DND-41 (cell line): ENCODE measurements around the gene NAP1L4.

Experiments used
- ATAC-seq: fragments of 200-7000 bp; cut with Tn5 transposase; 3 replicates; pipeline ENCODE4 v1.9.1; 2021; ENCODE audit warnings: low read depth; ENCODE audit not compliant: insufficient read depth
- DNase-seq: peaks from one replicate; pipeline ENCODE4 v3.0.0-alpha.2; 2020
- H2AFZ ChIP-seq: 2 replicates; pipeline ENCODE4 v1.6.0; 2012; ENCODE audit warnings: low read depth, low read length
- H3K27ac ChIP-seq: 2 replicates; pipeline ENCODE4 v1.5.1; 2012; ENCODE audit warnings: low read length, inconsistent platforms
- H3K27me3 ChIP-seq: fragments of 200-600 bp; sonication (generic); 2 replicates; pipeline ENCODE4 v1.6.0; 2012; ENCODE audit warnings: low read length, mild to moderate bottlenecking, inconsistent platforms; ENCODE audit not compliant: insufficient read depth, poor library complexity
- H3K36me3 ChIP-seq: 2 replicates; pipeline ENCODE4 v1.5.1; 2012; ENCODE audit warnings: low read length, inconsistent platforms; ENCODE audit not compliant: insufficient read depth
- H3K4me1 ChIP-seq: 2 replicates; pipeline ENCODE4 v1.5.1; 2012; ENCODE audit warnings: mild to moderate bottlenecking, low read length; ENCODE audit not compliant: insufficient read depth
- H3K4me2 ChIP-seq: 2 replicates; pipeline ENCODE4 v1.6.0; 2012; ENCODE audit warnings: mild to moderate bottlenecking, moderate library complexity, low read length, inconsistent platforms; ENCODE audit not compliant: insufficient read depth
- H3K4me3 ChIP-seq, 2 experiments: fragments of 200-600 bp in 1 of 2; shearing (Covaris generic) in 1 of 2; 2 replicates each; pipeline ENCODE4 v1.5.1; 2012 to 2016; ENCODE audit warnings: inconsistent platforms in 2 of 2, low read length in 2 of 2, mild to moderate bottlenecking in 2 of 2, low read depth in 1 of 2, moderate library complexity in 1 of 2
- H3K79me2 ChIP-seq: 2 replicates; pipeline ENCODE4 v1.6.0; 2012; ENCODE audit warnings: low read length, inconsistent platforms; ENCODE audit not compliant: insufficient read depth
- H3K9ac ChIP-seq: 2 replicates; pipeline ENCODE4 v1.6.0; 2012; ENCODE audit warnings: low read depth, mild to moderate bottlenecking, inconsistent platforms, low read length, moderate library complexity
- H3K9me3 ChIP-seq: 2 replicates; pipeline ENCODE4 v1.5.1; 2012; ENCODE audit warnings: low read length, moderate library complexity, mild to moderate bottlenecking, inconsistent platforms; ENCODE audit not compliant: insufficient read depth, severe bottlenecking
- H4K20me1 ChIP-seq: 2 replicates; pipeline ENCODE4 v1.6.0; 2012; ENCODE audit warnings: low read length; ENCODE audit not compliant: insufficient read depth
- CTCF ChIP-seq: IDR thresholded peaks from 2 replicates; pipeline ENCODE4 v1.5.1; 2012; ENCODE audit warnings: borderline replicate concordance, low read length, moderate library complexity, mild to moderate bottlenecking; ENCODE audit not compliant: poor library complexity, severe bottlenecking; ENCODE audit errors: extremely low read depth
- EZH2 ChIP-seq: IDR thresholded peaks from 3 replicates; pipeline ENCODE4 v1.6.1; 2012; ENCODE audit warnings: borderline replicate concordance, low read depth, mild to moderate bottlenecking, moderate library complexity, low read length, inconsistent platforms; ENCODE audit not compliant: severe bottlenecking

NAP1L4 gene

GRCh38 chr11:2945031-2945756 lies 46.9 kb downstream of the NAP1L4 start:
- no peak for DNase-seq
- peaks cover 75% of the 10 kb centered on the region for H3K36me3 ChIP-seq
- H3K27ac ChIP-seq = no peak overlapping the region
- peaks cover 2% of the 10 kb centered on the region for H3K79me2 ChIP-seq
- no peaks in the 10 kb centered on the region for H3K27me3 ChIP-seq
- peaks cover 39% of the 10 kb centered on the region for H4K20me1 ChIP-seq
- no peaks in the 10 kb centered on the region for H3K4me1 ChIP-seq
- H3K9me3 ChIP-seq = peaks cover 4% of the 10 kb centered on the region
- TF ChIP-seq CTCF = no peak
- no peak for TF ChIP-seq EZH2
- H3K4me3 ChIP-seq = no peak overlapping the region
- ATAC-seq = no peak
- H2AFZ ChIP-seq = no peak overlapping the region
- H3K9ac ChIP-seq = no peak overlapping the region
- H3K4me2 ChIP-seq = no peak overlapping the region

GRCh38 chr11:2944530-2944929 lies 47.6 kb downstream of the NAP1L4 start:
- Histone ChIP-seq H3K9me3 (peaks cover 11% of the 10 kb centered on the region), H3K27ac (no peak overlapping the region), H2AFZ (no peak overlapping the region), H3K4me3 (no peak overlapping the region), H3K9ac (no peak overlapping the region), H3K36me3 (peaks cover 68% of the 10 kb centered on the region), H3K27me3 (no peaks in the 10 kb centered on the region), H3K4me1 (no peaks in the 10 kb centered on the region), H3K4me2 (no peak overlapping the region), H4K20me1 (peaks cover 34% of the 10 kb centered on the region), H3K79me2 (peaks cover 2% of the 10 kb centered on the region)
- no peak for ATAC-seq
- DNase-seq = no peak
- no peak for TF ChIP-seq CTCF
- no peak for TF ChIP-seq EZH2

- ATAC-seq (no peak), DNase-seq (no peak)
- Histone ChIP-seq H3K9ac (no peak overlapping the region), H2AFZ (no peak overlapping the region), H3K27me3 (no peaks in the 10 kb centered on the region), H3K27ac (no peak overlapping the region), H4K20me1 (peaks cover 31% of the 10 kb centered on the region), H3K9me3 (peaks cover 18% of the 10 kb centered on the region), H3K4me2 (no peak overlapping the region), H3K4me1 (no peaks in the 10 kb centered on the region), H3K4me3 (no peak overlapping the region), H3K36me3 (peaks cover 60% of the 10 kb centered on the region), H3K79me2 (peaks cover under 1% of the 10 kb centered on the region)
- TF ChIP-seq EZH2 (no peak), CTCF (no peak)
Measured at GRCh38 chr11:2943711-2944118, 48.4 kb downstream of the NAP1L4 start.
